ENCODE measurements around the gene GATA3.

GATA3 gene

DNA sequence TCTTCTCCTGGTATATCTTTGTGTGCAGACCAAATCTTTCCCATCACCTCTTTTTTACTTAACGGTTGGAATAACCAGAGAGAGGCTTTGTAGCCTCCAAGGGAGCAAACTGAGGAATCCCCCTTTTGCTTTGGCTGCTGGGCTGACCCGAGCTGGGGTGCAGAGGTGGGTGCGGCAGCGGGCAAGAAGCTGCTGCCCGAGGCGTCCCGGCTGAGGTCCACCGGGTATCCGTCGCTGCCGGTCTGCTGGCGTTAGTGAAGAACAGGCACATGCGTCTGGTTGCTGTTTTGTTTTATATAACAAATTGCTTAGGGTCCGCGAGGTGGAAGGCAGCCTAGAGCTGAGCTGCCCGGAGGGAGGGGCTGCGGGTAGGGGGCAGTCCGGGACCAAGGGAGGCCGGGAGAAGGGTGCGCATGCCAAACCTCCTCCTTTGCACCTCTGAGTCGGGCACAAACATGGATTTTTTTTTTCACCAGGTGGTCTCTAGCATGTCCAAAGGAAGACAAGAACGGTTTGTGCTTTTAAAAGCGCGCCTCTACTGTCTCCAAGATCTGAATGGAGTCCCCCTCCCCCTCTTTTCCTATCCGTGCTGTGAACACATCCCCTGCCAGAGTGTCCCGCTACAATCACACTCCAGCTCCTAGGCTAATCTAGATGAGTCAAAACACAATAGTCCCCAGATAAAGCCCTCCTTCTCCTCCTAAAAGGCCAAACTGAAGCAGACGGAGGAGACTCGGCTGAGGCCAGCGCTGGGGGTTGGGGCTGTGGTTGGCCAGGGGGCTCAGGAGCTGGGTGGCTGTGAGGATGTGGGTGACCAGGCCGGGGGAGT is 6.8 kb upstream of the GATA3 start:
- TF ChIP-seq, protein P1, sequence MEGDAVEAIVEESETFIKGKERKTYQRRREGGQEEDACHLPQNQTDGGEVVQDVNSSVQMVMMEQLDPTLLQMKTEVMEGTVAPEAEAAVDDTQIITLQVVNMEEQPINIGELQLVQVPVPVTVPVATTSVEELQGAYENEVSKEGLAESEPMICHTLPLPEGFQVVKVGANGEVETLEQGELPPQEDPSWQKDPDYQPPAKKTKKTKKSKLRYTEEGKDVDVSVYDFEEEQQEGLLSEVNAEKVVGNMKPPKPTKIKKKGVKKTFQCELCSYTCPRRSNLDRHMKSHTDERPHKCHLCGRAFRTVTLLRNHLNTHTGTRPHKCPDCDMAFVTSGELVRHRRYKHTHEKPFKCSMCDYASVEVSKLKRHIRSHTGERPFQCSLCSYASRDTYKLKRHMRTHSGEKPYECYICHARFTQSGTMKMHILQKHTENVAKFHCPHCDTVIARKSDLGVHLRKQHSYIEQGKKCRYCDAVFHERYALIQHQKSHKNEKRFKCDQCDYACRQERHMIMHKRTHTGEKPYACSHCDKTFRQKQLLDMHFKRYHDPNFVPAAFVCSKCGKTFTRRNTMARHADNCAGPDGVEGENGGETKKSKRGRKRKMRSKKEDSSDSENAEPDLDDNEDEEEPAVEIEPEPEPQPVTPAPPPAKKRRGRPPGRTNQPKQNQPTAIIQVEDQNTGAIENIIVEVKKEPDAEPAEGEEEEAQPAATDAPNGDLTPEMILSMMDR (IDR thresholded peaks at IDR 0.05; ENCODE audit: low read depth, low read length), result no peak
- no peak for DNase-seq (ENCODE audit: low read depth in 2 of 2)
- H3K4me3 ChIP-seq (replicated peaks in 1 of 2; ENCODE audit: low read depth in 2 of 2, low read length in 2 of 2), result no peak overlapping the region

DNA sequence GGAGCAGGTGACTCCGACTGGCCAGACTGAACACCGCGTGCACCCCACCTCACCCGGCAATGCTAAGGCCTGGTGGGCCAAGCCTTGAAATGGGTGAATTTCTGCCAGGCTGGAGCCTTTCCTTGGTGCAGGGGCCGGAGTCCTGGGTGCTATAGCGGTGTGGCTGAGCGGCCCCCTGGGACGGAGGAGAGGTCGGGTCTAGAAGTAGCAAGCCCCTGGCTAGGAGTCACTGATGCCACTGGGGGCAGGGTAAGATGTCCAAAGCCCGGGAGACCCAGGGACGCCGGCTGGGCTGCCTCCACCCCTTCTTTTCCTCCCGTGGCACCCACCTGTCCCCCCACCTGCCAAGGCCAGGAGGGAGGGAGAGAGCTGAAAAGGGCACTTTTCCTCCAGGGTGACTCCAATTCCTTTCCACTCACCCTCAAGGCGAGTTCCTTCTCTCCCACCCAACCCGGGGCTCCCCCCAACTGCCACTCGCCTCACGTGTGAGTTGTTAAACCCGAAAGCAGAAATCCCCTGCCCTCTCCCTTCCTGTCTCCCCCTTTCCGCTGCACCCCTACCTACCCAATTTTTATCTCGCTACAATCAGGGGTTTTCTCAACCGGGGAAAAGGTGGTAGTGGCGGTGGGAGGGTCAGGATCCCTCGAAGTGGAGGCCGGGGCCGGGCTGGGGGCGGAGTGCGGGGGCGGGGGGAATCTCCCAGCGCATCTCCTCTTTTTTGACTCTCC is 6.0 kb upstream of the GATA3 start:
- TF ChIP-seq, protein P1 (IDR thresholded peaks at IDR 0.05; ENCODE audit: low read depth, low read length), result no peak
- no peak overlapping the region for H3K4me3 ChIP-seq (replicated peaks in 1 of 2; ENCODE audit: low read depth in 2 of 2, low read length in 2 of 2)
- DNase-seq (ENCODE audit: low read depth in 2 of 2), result no peak

DNA sequence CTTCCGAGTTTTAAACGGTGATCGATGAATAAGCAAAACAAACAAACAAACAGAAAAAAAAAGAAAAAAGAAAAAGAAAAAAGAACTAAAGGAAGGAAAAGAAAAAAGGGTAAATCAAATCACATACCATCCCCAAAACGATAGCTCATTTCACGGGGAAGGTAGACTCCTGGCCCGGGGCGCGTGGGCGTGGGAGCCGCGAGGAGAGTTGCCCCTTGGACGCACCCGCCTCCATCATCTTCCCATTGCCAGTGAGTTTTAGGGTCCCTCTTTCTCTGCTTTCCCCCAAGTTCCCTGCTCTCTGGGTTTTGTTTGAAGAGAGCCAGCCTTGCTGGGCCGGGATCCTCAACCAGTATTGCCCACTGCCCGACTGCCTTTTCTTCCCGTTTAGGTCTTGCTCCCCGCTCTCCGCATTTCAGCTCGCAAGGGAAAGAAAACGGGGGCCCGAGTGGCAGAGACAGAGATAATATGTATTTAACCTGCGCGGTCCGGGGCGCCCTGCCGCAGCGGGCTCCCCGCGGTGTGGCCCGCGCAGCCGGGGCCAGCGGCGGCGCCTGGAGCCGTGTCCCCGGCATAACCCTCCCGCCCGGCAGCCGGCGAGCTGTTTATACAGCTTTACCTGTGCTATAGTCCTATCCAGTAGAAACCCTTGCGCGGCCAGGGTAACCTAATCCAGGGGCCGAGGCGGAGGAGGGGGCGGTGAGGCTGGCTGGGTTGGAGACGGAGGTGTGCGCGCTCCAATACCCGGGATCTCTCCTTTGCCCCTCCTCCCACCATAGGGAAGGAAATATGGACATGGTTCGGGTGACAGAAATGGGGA is 5.2 kb upstream of the GATA3 start:
- DNase-seq (ENCODE audit: low read depth in 2 of 2), result no peak
- peak overlapping the region; percentile 21 to 23 for H3K4me3 ChIP-seq (replicated peaks in 1 of 2; ENCODE audit: low read depth in 2 of 2, low read length in 2 of 2)
- TF ChIP-seq, protein P1 (IDR thresholded peaks at IDR 0.05; ENCODE audit: low read depth, low read length), result no peak

DNA sequence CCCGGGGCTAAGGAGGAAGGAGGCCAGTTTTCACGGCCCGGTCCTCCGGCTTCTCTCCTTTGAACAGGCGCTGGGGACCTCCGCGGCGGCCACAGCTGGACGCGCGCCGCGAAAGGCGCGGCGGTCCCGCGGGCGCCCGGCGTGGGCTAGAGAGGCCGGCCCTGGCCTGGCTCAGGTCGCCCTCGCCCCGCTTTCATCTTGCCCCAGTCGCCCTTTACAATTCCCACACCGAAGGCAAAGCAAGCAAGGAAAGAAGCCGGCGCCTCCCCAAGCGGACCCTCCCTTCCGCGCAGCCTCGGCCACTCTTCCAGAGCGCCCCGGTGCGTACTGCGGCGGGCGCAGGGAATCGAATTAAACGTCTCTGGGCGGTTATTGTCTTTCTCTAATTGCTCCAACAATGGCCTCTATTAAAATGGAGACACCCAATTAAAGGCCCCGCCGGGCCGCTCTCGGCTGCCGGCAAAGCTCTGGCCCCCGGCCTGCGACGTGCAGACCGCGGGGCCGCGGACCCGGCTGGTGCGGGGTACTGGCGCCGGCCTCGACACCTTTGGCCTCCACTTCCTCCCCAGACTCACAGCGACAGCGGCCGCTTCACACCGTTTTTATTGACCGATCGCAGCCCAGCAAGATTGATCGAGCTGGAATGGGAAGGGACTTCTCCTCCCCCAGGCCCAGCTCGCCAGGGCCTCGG is 4.5 kb upstream of the GATA3 start:
- DNase-seq (ENCODE audit: low read depth in 2 of 2), result peak in 1 of 2 donors; percentile 25
- TF ChIP-seq, protein P1 (IDR thresholded peaks at IDR 0.05; ENCODE audit: low read depth, low read length), result no peak
- H3K4me3 ChIP-seq (replicated peaks in 1 of 2; ENCODE audit: low read depth in 2 of 2, low read length in 2 of 2), result peak overlapping the region; percentile 34 to 42

DNA sequence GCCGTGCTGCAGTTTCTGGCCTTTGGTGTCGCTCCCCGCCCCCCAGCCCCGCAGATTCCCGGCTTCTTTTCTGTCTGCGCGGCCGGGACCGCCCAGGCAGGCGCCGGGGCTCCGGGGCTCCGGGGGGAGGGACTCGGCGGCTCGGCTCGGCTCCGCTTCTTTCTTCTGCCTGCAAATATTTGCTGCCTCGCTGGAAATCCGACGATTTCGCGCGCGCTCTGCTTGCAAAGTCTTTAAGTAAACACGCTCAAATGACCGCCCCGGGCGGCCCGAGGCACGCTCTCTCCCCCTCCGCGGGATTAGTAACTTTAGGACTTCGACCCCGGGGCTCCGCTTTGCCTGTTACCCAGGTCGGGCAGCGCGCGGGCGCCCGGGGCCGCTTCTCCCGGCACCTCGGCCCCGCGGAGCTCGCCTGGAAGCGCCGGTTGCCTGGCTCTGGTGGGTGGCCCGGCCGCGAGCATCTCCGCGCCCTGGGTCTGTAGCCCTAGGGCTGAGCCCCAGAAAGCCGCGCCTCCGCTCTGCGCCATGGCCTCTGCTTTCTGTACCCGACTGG is 3.9 kb upstream of the GATA3 start:
- TF ChIP-seq, protein P1 (IDR thresholded peaks at IDR 0.05; ENCODE audit: low read depth, low read length), result no peak
- peak; percentile 44 to 46 for DNase-seq (ENCODE audit: low read depth in 2 of 2)
- H3K4me3 ChIP-seq (replicated peaks in 1 of 2; ENCODE audit: low read depth in 2 of 2, low read length in 2 of 2), result peak overlapping the region; percentile 34 to 42

Data from cardiac fibroblast (primary cell).